Activated CD4-positive, alpha-beta T cell treated with anti-CD3 and anti-CD28 coated beads, Interleukin-2, amount 10 ng/mL, durations not matched to agents 7 days and 5 days (primary cell): ENCODE data around the gene ZNF525. TPM values are rescaled to one million over a fixed set of nuclear protein-coding genes. Genes with fewer than 3 reads are reported as not detected.
"Not testable (repeated sequence)": the region's sequence is repeated elsewhere in the genome, so short reads cannot be mapped to it uniquely, and the experiment has no call there.

Source experiments
- CTCF ChIA-PET: fragments of 350-600 bp; sonication (Branson Sonifier 250); formaldehyde crosslinking; loops from one replicate; lab custom pipeline; 2021; ENCODE audit warnings: antibody characterized with exemption; lab: Charles Lee
- POLR2A ChIA-PET: fragments of 350-600 bp; sonication (Branson Sonifier 250); formaldehyde crosslinking; loops from one replicate; lab custom pipeline; 2021; ENCODE audit warnings: antibody characterized with exemption; lab: Charles Lee
- DNase-seq: peaks from one replicate; pipeline ENCODE4 v3.0.0-alpha.2; 2020
- H3K27ac Mint-ChIP-seq: one replicate; pipeline ENCODE4 v1.8.0; 2021; ENCODE audit warnings: mild to moderate bottlenecking, moderate library complexity, mixed read lengths
- H3K27me3 Mint-ChIP-seq: one replicate; pipeline ENCODE4 v1.8.0; 2021; ENCODE audit warnings: mixed read lengths
- H3K36me3 Mint-ChIP-seq: one replicate; pipeline ENCODE4 v1.8.0; 2021; ENCODE audit warnings: low read depth, mixed read lengths
- H3K4me1 Mint-ChIP-seq: one replicate; pipeline ENCODE4 v1.8.0; 2021; ENCODE audit warnings: mixed read lengths
- H3K4me3 Mint-ChIP-seq: one replicate; pipeline ENCODE4 v1.8.0; 2021; ENCODE audit warnings: mild to moderate bottlenecking, moderate library complexity, mixed read lengths
- H3K9me3 Mint-ChIP-seq: one replicate; pipeline ENCODE4 v1.8.0; 2021; ENCODE audit warnings: mixed read lengths
- total RNA-seq, 2 experiments: library from RNA; stranded (reverse); gene quantifications; one replicate each; pipeline ENCODE4 v1.2.3, GENCODE V29; 2021

ZNF525 gene
- total RNA-seq, 2 experiments from 2014 or later: 14.5 to 20.7 TPM

DNA sequence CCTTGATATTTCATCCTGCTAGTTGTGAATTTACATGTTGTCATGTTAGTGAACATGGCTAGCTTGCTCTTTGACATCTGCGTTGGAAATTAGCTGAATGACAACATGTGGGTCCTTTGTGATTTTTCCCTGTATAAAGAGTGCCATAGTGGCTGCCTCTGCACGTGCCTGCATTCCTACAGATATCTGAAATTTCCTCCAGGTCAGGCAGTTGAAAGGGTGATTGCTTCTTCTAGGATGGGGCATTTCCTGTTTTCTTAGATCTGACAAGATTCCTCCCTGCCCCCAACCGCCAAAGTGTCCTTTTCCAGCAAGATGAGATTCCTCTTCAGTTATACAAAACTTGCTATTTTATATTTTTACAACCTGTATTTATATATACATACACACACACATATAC, 8.8 kb downstream of the ZNF525 start:
- ChIA-PET POLR2A (interaction anchor here (0.7 kb wide), 1 partner anchor 60 kb away, joined by 4 read pairs; no protein-coding TSS in a partner anchor), CTCF (no interaction called here)
- peaks cover 80% of the 10 kb centered on the region for H3K36me3 Mint-ChIP-seq
- no peaks in the 10 kb centered on the region for H3K4me1 Mint-ChIP-seq
- H3K9me3 Mint-ChIP-seq: peaks cover 26% of the 10 kb centered on the region
- no peak overlapping the region for H3K27ac Mint-ChIP-seq
- H3K4me3 Mint-ChIP-seq: no peak overlapping the region
- no peaks in the 10 kb centered on the region for H3K27me3 Mint-ChIP-seq
- DNase-seq: no peak

DNA sequence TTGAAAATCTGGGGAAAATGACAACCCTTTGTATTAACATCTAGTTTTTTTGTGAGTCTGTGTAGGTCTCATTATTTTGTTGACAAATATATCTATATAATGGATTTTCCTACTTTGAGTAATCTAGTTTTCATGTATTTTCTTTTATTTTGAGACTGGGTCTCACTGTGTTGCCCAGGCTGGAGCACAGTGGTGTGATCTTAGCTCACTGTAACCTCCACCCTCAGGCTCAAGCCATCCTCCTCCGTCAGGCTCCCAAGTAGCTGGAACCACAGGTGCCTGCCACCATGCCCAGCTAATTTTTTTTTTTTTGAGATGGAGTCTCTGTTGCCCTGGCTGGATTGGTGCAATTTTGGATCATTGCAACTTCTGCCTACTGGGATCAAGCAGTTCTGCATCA, 9.2 kb downstream of the ZNF525 start:
- ChIA-PET CTCF (no interaction called here), POLR2A (interaction anchor here (0.7 kb wide), 1 partner anchor 59 kb away, joined by 4 read pairs; no protein-coding TSS in a partner anchor)
- Mint-ChIP-seq H3K9me3 (peaks cover 29% of the 10 kb centered on the region), H3K4me3 (no peak overlapping the region), H3K27me3 (no peaks in the 10 kb centered on the region), H3K27ac (no peak overlapping the region), H3K4me1 (no peaks in the 10 kb centered on the region), H3K36me3 (peaks cover 84% of the 10 kb centered on the region)
- DNase-seq: no peak

- POLR2A ChIA-PET: no interaction called here
- H3K4me1 Mint-ChIP-seq: no peaks in the 10 kb centered on the region
- no peak overlapping the region for H3K27ac Mint-ChIP-seq
- no peak for DNase-seq
- no peaks in the 10 kb centered on the region for H3K27me3 Mint-ChIP-seq
- H3K4me3 Mint-ChIP-seq: no peak overlapping the region
- peaks cover 87% of the 10 kb centered on the region for H3K36me3 Mint-ChIP-seq
- CTCF ChIA-PET: no interaction called here
- peaks cover 63% of the 10 kb centered on the region for H3K9me3 Mint-ChIP-seq
These were observed 15.9 kb downstream of the ZNF525 start for GRCh38 chr19:53381376-53381775.

GRCh38 chr19:53388168-53388567, 22.7 kb downstream of the ZNF525 start:
- peaks cover 58% of the 10 kb centered on the region for H3K9me3 Mint-ChIP-seq
- no peak for DNase-seq
- CTCF ChIA-PET: interaction anchor here (1.0 kb wide), 1 partner anchor 12 kb away, joined by 3 read pairs; no protein-coding TSS in a partner anchor
- POLR2A ChIA-PET: no interaction called here
- H3K36me3 Mint-ChIP-seq: peaks cover 42% of the 10 kb centered on the region
- H3K27me3 Mint-ChIP-seq: no peaks in the 10 kb centered on the region
- no peak overlapping the region for H3K27ac Mint-ChIP-seq
- H3K4me3 Mint-ChIP-seq: no peak overlapping the region
- no peaks in the 10 kb centered on the region for H3K4me1 Mint-ChIP-seq

- Mint-ChIP-seq H3K4me1 (peaks cover 2% of the 10 kb centered on the region), H3K27me3 (no peaks in the 10 kb centered on the region), H3K36me3 (peaks cover 37% of the 10 kb centered on the region), H3K9me3 (peaks cover 53% of the 10 kb centered on the region), H3K27ac (no peak overlapping the region), H3K4me3 (no peak overlapping the region)
- CTCF ChIA-PET: interaction anchor here (1.0 kb wide), 1 partner anchor 11 kb away, joined by 3 read pairs; no protein-coding TSS in a partner anchor
- no peak for DNase-seq
- POLR2A ChIA-PET: no interaction called here
These were observed 23.4 kb downstream of the ZNF525 start for GRCh38 chr19:53388904-53389303.

GRCh38 chr19:53389571-53389970, 24.1 kb downstream of the ZNF525 start:
- H3K27ac Mint-ChIP-seq: no peak overlapping the region

GRCh38 chr19:53389978-53390377, 24.5 kb downstream of the ZNF525 start:
- Mint-ChIP-seq H3K9me3 (peaks cover 47% of the 10 kb centered on the region), H3K4me3 (no peak overlapping the region), H3K27ac (no peak overlapping the region), H3K36me3 (peaks cover 36% of the 10 kb centered on the region), H3K4me1 (peaks cover 7% of the 10 kb centered on the region), H3K27me3 (no peaks in the 10 kb centered on the region)
- ChIA-PET CTCF (no interaction called here), POLR2A (no interaction called here)
- DNase-seq: no peak

More at GRCh38 chr19:53389571-53389970, 24.1 kb downstream of the ZNF525 start:
- POLR2A ChIA-PET: no interaction called here
- DNase-seq: no peak
- no peaks in the 10 kb centered on the region for H3K27me3 Mint-ChIP-seq
- H3K9me3 Mint-ChIP-seq: peaks cover 51% of the 10 kb centered on the region
- no peak overlapping the region for H3K4me3 Mint-ChIP-seq
- H3K4me1 Mint-ChIP-seq: peaks cover 3% of the 10 kb centered on the region
- H3K36me3 Mint-ChIP-seq: peaks cover 36% of the 10 kb centered on the region
- CTCF ChIA-PET: no interaction called here

DNA sequence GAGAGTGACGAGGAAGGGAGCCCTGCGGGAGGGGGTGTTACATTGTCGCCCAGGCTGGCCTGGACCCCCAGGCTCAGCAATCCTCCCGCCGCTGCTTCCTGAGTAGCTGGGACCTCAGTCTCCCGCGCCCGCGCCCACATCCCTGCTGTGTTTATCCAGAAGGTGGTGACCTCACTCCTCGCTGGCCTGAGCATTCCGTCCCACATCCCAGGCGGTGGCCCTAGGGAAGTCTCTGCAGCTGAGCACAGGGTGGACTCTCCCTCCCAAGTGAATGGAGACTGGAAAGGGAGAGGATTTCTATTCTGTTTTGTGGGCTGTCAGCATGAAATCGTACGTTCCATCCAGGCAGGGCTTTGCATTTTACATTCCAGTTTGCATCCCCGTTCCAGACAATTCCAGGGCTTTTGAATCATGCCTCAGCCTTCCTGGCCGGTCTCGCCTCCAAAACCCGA, 29.0 kb downstream of the ZNF525 start:
- peak overlapping the region; percentile 85 for H3K4me3 Mint-ChIP-seq
- DNase-seq: no peak
- ChIA-PET POLR2A (no interaction called here), CTCF (interaction anchor here (0.6 to 1.4 kb wide), 2 partner anchors 173 to 1106 kb away, joined by 3 to 4 read pairs; no protein-coding TSS in a partner anchor)
- no peaks in the 10 kb centered on the region for H3K27me3 Mint-ChIP-seq
- no peak overlapping the region for H3K27ac Mint-ChIP-seq
- peaks cover 20% of the 10 kb centered on the region for H3K4me1 Mint-ChIP-seq
- peaks cover 27% of the 10 kb centered on the region for H3K9me3 Mint-ChIP-seq
- H3K36me3 Mint-ChIP-seq: peaks cover 41% of the 10 kb centered on the region

DNA sequence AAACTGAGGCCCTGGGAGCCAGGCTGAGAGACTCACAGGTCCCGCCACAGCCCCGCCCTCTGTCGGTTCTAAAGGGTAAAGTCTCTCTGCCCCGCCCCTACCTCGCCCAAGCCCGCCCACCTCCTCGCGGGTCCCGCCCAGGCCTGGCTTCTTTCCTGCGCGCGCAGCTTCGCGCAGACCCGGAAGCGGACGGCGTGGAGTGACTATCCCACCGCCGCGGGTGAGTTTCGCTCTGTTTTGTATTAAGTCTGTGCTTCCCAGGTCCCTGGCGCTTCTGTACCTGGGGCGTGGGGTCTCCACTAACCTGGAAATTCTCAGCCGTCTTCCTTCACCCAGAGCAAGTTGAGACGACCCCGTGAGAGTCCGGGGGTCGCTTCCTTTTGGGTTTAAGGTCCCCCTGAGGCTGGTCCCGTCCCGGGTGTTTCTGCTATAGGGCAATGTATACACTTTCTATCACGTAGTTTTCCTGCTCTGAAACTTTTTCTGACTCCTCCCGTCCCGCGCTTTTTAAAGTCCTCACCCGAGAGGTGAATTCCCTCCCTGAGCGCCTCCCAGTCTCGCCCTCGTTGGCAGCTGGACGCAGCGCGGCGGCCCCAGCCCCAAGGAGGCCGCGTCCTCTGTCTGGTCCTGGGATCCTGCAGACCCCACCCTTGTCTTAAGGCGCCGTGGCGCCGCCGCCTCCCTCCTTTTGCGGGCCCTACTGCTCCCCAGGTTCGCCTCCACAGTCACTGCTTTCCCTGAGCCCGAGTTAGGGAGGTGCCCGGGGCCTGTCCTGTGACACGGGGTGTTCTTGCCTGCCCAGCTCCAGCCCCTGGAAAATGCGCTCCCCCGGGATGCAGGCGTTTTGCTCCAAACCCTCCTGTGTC, 29.7 kb downstream of the ZNF525 start, which contains the start of gene ZNF765:
Gene ZNF765, plus strand, starts transcription at position 176 of the 866 bp plus-strand sequence. CDS start 2,867 bp downstream, outside the sequence.
- ChIA-PET POLR2A (no interaction called here), CTCF (interaction anchor here (0.6 to 1.4 kb wide), 2 partner anchors 172 to 1106 kb away, joined by 3 to 4 read pairs; no protein-coding TSS in a partner anchor)
- peaks cover 20% of the 10 kb centered on the region for H3K4me1 Mint-ChIP-seq
- H3K27ac Mint-ChIP-seq: peak within 1 kb of the TSS; percentile 90
- H3K36me3 Mint-ChIP-seq: peaks cover 45% of the 10 kb centered on the region
- peak; percentile 96 for DNase-seq
- H3K4me3 Mint-ChIP-seq: peak within 1 kb of the TSS; percentile 85
- H3K9me3 Mint-ChIP-seq: peaks cover 26% of the 10 kb centered on the region
- no peaks in the 10 kb centered on the region for H3K27me3 Mint-ChIP-seq

DNA sequence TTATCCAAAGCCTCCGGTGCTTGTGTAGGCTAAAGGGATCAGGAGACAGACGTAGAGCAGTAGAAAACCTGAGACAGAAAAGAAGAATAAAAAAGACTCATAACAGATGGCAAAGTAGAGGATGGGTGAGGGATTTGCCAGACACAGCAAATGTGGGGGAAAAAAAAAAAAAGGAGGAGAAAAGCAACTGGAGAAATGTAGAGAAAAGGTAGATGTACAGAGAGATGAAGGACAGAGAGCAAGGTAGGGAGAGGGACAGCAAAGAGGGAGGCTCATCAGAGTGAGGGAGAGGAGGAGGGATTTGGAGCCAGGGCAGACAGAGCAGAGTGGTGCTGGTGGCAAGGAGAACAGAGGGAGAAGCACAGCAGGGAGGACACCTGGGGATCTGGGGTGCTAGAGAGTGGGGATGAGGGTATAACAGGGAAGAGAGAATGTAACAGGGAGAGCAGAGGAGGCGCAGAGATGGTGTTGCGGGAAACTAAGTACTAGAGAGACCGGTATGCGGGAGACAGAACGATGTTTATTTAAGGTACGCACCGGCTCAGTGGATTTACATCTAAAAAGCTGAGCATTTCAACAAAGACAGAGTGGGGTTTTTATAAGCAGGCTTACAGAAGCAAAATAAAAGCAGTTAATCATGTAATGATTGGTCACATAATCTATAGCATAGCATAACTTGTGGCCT, 30.5 kb downstream of the ZNF525 start:
- H3K36me3 Mint-ChIP-seq: peaks cover 47% of the 10 kb centered on the region
- peaks cover 20% of the 10 kb centered on the region for H3K4me1 Mint-ChIP-seq
- CTCF ChIA-PET, DNase-seq, POLR2A ChIA-PET, H3K27me3 Mint-ChIP-seq: not testable (repeated sequence)
- peak overlapping the region; percentile 90 for H3K27ac Mint-ChIP-seq
- H3K4me3 Mint-ChIP-seq: peak overlapping the region; percentile 85
- H3K9me3 Mint-ChIP-seq: peaks cover 23% of the 10 kb centered on the region

- Mint-ChIP-seq H3K4me1 (peaks cover 20% of the 10 kb centered on the region), H3K27me3 (no peaks in the 10 kb centered on the region), H3K36me3 (peaks cover 49% of the 10 kb centered on the region), H3K27ac (no peak overlapping the region), H3K4me3 (peak overlapping the region; percentile 85), H3K9me3 (peaks cover 24% of the 10 kb centered on the region)
- CTCF ChIA-PET: interaction anchor here (0.6 kb wide), 1 partner anchor 331 kb away, joined by 3 read pairs; no protein-coding TSS in a partner anchor
- POLR2A ChIA-PET: no interaction called here
- DNase-seq: no peak
These were observed 31.0 kb downstream of the ZNF525 start for GRCh38 chr19:53396525-53396868.

DNA sequence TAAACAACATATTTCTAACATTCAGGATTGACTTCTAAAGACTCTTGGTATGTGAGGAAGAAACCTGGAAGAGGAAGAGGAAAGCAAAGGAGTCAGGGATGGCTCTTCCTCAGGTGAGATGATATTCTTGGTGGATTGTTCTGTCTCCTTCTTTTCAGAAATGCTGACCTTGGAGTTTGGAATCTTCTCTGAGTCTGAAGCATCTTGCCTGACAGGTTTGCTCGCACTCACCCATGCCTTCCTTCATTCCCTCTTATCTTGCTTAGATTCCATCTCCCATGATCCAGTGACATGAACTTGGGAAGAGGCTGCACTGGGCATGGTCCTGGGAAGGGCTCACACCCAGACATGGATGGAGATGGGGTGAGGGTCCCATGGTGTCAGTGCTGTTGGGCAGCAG, 32.4 kb downstream of the ZNF525 start:
- H3K9me3 Mint-ChIP-seq: peaks cover 25% of the 10 kb centered on the region
- H3K4me3 Mint-ChIP-seq, DNase-seq, CTCF ChIA-PET, H3K27ac Mint-ChIP-seq, H3K27me3 Mint-ChIP-seq, POLR2A ChIA-PET: not testable (repeated sequence)
- H3K36me3 Mint-ChIP-seq: peaks cover 62% of the 10 kb centered on the region
- H3K4me1 Mint-ChIP-seq: peaks cover 20% of the 10 kb centered on the region
